ENCODE results near the gene TMCC1. TPM values are rescaled to one million over a fixed set of nuclear protein-coding genes. Genes with fewer than 3 reads are reported as not detected.

The TMCC1 gene
- total and polyA plus RNA-seq, 2 donors (not counting 3 experiments of a cell fraction or from before 2014, with no cell fraction given): 17.4 to 38.4 TPM

DNA sequence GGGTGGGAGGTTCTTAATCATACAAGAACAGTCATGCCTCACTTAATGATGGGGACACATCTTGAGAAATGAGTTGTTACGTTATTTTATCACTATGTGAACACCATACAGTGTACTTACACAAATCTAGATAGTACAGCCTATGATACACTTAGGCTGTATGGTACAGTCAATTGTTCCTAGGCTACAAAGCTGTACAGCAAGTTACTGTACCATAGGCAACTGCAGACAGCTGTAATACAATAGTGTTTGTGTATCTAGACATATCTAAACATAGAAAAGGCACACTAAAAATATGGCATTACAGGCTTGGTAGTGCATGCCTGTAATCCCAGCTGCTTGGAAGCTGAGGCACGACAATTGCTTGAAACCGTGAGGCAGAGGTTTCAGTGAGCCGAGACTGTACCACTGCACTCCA lies 231.3 kb downstream of the TMCC1 start:
- dilution Hi-C loops (cut with MboI; ENCODE audit: extremely low pct_ligation_motif_present, low sequenced_read_pairs) (loop anchor here (25.0 kb wide), 1 partner anchor 175 kb away; no protein-coding TSS in a partner anchor), intact Hi-C loops (cut with micrococcal nuclease) (no loop called here)
- H3K36me3 ChIP-seq (ENCODE audit: control insufficient read depth in 2 of 2, extremely low read depth in 1 of 2, insufficient read depth in 2 of 2, low read length in 2 of 2): no peaks in the 10 kb centered on the region
- H3K4me2 ChIP-seq (ENCODE audit: insufficient read depth, low read length): no peak overlapping the region
- FAIRE-seq: no peak
- peaks cover 17% of the 10 kb centered on the region for H3K4me1 ChIP-seq (ENCODE audit: control insufficient read depth, extremely low read depth, insufficient read depth, low read length)
- H3K4me3 ChIP-seq (replicated peaks in 1 of 3; ENCODE audit: insufficient read depth in 1 of 3, low read depth in 1 of 3, low read length in 3 of 3): no peak overlapping the region
- no TSS peak for BruUV-seq (replicated peaks)
- no peak overlapping the region for H3K27ac ChIP-seq (ENCODE audit: insufficient read depth, low read depth, low read length)
- H2AFZ ChIP-seq (ENCODE audit: low read depth, low read length): no peak overlapping the region
- no peaks in the 10 kb centered on the region for H3K9me1 ChIP-seq (replicated peaks; ENCODE audit: control insufficient read depth, extremely low read depth, insufficient read depth, low read length)
- TF ChIP-seq FOS (IDR thresholded peaks at IDR 0.05; ENCODE audit: borderline replicate concordance, insufficient read depth, low read length) (no peak), GATA2 (IDR thresholded peaks at IDR 0.05; ENCODE audit: insufficient read depth, insufficient read length, low read depth, low read length) (no peak), POLR2A (IDR thresholded peaks at IDR 0.05; ENCODE audit: low read depth, low read length) (no peak), MYC (IDR thresholded peaks at IDR 0.05; ENCODE audit: low read depth, low read length) (no peak), JUN (IDR thresholded peaks at IDR 0.05; ENCODE audit: borderline replicate concordance, insufficient read depth, insufficient read length, low read depth) (no peak), EZH2 (IDR thresholded peaks at IDR 0.05; ENCODE audit: borderline replicate concordance, low read depth, low read length, severe bottlenecking) (no peak), POLR2AphosphoS5 (IDR thresholded peaks at IDR 0.05; ENCODE audit: insufficient read depth, low read depth, low read length) (no peak)
- TF ChIP-seq, protein P1, sequence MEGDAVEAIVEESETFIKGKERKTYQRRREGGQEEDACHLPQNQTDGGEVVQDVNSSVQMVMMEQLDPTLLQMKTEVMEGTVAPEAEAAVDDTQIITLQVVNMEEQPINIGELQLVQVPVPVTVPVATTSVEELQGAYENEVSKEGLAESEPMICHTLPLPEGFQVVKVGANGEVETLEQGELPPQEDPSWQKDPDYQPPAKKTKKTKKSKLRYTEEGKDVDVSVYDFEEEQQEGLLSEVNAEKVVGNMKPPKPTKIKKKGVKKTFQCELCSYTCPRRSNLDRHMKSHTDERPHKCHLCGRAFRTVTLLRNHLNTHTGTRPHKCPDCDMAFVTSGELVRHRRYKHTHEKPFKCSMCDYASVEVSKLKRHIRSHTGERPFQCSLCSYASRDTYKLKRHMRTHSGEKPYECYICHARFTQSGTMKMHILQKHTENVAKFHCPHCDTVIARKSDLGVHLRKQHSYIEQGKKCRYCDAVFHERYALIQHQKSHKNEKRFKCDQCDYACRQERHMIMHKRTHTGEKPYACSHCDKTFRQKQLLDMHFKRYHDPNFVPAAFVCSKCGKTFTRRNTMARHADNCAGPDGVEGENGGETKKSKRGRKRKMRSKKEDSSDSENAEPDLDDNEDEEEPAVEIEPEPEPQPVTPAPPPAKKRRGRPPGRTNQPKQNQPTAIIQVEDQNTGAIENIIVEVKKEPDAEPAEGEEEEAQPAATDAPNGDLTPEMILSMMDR (IDR thresholded peaks at IDR 0.05; ENCODE audit: extremely low read depth in 1 of 2, insufficient read depth in 1 of 2, low read depth in 1 of 2, low read length in 2 of 2): no peak
- TF ChIP-seq, protein P2, sequence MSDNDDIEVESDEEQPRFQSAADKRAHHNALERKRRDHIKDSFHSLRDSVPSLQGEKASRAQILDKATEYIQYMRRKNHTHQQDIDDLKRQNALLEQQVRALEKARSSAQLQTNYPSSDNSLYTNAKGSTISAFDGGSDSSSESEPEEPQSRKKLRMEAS (IDR thresholded peaks at IDR 0.05; ENCODE audit: insufficient read depth, insufficient read length): no peak
- ChIA-PET CTCF (no interaction called here), POLR2A (no interaction called here)
- DNase-seq (ENCODE audit: low read depth, low spot score): no peak
- H3K9ac ChIP-seq (replicated peaks; ENCODE audit: extremely low read depth, insufficient read depth, low read length): no peak overlapping the region
- H3K9me3 ChIP-seq (replicated peaks; ENCODE audit: control insufficient read depth, insufficient read depth, low read length): no peaks in the 10 kb centered on the region
- no peaks in the 10 kb centered on the region for H4K20me1 ChIP-seq (replicated peaks; ENCODE audit: control insufficient read depth, extremely low read depth, insufficient read depth, low read length)
- H3K27me3 ChIP-seq (ENCODE audit: control insufficient read depth in 2 of 2, insufficient read depth in 2 of 2, low read length in 2 of 2): no peaks in the 10 kb centered on the region
- no peaks in the 10 kb centered on the region for H3K79me2 ChIP-seq (ENCODE audit: control insufficient read depth, insufficient read depth, low read length)
